ENCODE results near the gene ZIC1. TPM values are rescaled to one million over a fixed set of nuclear protein-coding genes. Genes with fewer than 3 reads are reported as not detected.

The ZIC1 gene
- total RNA-seq, 1 experiment from 2014 or later, result 0.36 TPM

- intact Hi-C loops (cut with micrococcal nuclease; ENCODE audit: unreplicated experiment), result no loop called here
- ATAC-seq (no peak), DNase-seq (ENCODE audit: low read depth, low spot score) (no peak)
- H3K4me3 ChIP-seq (ENCODE audit: low read depth in 2 of 2, low read length in 2 of 2), result peak overlapping the region; percentile 21 to 30
- in situ Hi-C loops (cut with HindIII; ENCODE audit: low pct_unique_long_range_greater_than_20kb, low sequenced_read_pairs), result no loop called here
- no peak overlapping the region for H3K27ac ChIP-seq (ENCODE audit: low read length)
- no peaks in the 10 kb centered on the region for H3K9me3 ChIP-seq (ENCODE audit: control insufficient read depth, insufficient read depth, low read depth, low read length)
- POLR2A ChIA-PET, result no interaction called here
- H3K36me3 ChIP-seq (ENCODE audit: control insufficient read depth, insufficient read depth, low read length), result no peaks in the 10 kb centered on the region
- no peaks in the 10 kb centered on the region; the same call in none of the 2 replicates for H3K27me3 ChIP-seq (ENCODE audit: control insufficient read depth, insufficient read depth, low read length)
- no peaks in the 10 kb centered on the region for H3K4me1 ChIP-seq (ENCODE audit: control insufficient read depth, insufficient read depth, low read length)
- BruUV-seq (replicated peaks), result no TSS peak
- CTCF ChIA-PET, result no interaction called here
- no peak for TF ChIP-seq TCF7L2 (IDR thresholded peaks at IDR 0.05; ENCODE audit: low read depth, low read length)
- TF ChIP-seq, protein P1, sequence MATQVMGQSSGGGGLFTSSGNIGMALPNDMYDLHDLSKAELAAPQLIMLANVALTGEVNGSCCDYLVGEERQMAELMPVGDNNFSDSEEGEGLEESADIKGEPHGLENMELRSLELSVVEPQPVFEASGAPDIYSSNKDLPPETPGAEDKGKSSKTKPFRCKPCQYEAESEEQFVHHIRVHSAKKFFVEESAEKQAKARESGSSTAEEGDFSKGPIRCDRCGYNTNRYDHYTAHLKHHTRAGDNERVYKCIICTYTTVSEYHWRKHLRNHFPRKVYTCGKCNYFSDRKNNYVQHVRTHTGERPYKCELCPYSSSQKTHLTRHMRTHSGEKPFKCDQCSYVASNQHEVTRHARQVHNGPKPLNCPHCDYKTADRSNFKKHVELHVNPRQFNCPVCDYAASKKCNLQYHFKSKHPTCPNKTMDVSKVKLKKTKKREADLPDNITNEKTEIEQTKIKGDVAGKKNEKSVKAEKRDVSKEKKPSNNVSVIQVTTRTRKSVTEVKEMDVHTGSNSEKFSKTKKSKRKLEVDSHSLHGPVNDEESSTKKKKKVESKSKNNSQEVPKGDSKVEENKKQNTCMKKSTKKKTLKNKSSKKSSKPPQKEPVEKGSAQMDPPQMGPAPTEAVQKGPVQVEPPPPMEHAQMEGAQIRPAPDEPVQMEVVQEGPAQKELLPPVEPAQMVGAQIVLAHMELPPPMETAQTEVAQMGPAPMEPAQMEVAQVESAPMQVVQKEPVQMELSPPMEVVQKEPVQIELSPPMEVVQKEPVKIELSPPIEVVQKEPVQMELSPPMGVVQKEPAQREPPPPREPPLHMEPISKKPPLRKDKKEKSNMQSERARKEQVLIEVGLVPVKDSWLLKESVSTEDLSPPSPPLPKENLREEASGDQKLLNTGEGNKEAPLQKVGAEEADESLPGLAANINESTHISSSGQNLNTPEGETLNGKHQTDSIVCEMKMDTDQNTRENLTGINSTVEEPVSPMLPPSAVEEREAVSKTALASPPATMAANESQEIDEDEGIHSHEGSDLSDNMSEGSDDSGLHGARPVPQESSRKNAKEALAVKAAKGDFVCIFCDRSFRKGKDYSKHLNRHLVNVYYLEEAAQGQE (IDR thresholded peaks at IDR 0.05; ENCODE audit: insufficient read depth in 1 of 2, low read depth in 2 of 2, low read length in 1 of 2), result no peak
- no peak for TF ChIP-seq CTCF (IDR thresholded peaks at IDR 0.05)
- TF ChIP-seq POLR2AphosphoS5 (IDR thresholded peaks at IDR 0.05; ENCODE audit: low read depth, low read length), result no peak
- no peak for TF ChIP-seq SIN3A (IDR thresholded peaks at IDR 0.05; ENCODE audit: borderline replicate concordance, insufficient read depth, low read depth, low read length)
These were observed 2.1 kb upstream of the ZIC1 start for GRCh38 chr3:147407114-147407497.

DNA sequence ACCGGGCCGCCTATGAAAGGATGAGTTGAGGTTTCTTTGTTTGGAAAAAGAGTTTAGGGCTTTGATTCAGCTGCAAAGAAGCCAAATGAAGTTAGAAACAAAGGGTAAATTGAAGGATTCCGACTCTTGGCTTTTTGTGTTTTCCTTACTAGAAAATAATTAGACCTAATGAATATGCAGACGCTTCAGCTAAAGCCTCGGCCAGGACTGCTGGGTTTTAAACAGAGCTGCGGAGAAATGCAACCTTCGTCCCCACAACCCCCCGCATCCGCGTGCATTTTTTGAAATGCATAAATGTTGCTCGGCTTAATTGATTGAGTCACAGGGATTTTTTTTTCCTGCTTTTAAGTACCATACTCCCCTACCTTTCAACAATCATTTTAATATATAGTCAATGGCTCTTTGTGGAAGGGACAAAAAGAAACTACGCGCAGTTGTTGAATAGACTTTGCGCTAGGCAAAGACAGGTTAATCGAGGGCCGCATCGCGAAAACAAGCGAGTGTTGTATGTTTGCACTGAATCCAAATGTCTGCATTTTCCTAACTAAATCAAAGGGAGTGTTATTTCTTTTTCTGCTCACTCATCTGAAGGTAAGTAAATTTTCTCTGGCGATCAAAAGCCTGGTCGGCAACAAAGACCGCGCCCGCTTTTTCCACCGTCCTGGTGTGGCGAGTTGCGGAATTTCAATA, 1.5 kb upstream of the ZIC1 start:
- no peak overlapping the region for H3K27ac ChIP-seq (ENCODE audit: low read length)
- ChIA-PET POLR2A (no interaction called here), CTCF (no interaction called here)
- in situ Hi-C loops (cut with HindIII; ENCODE audit: low pct_unique_long_range_greater_than_20kb, low sequenced_read_pairs) (no loop called here), intact Hi-C loops (cut with micrococcal nuclease; ENCODE audit: unreplicated experiment) (no loop called here)
- H3K4me3 ChIP-seq (ENCODE audit: low read depth in 2 of 2, low read length in 2 of 2), result peak overlapping the region; percentile 21 to 30
- ATAC-seq (no peak), DNase-seq (ENCODE audit: low read depth, low spot score) (no peak)
- H3K36me3 ChIP-seq (ENCODE audit: control insufficient read depth, insufficient read depth, low read length), result no peaks in the 10 kb centered on the region
- BruUV-seq (replicated peaks), result no TSS peak
- no peaks in the 10 kb centered on the region; the same call in none of the 2 replicates for H3K27me3 ChIP-seq (ENCODE audit: control insufficient read depth, insufficient read depth, low read length)
- H3K4me1 ChIP-seq (ENCODE audit: control insufficient read depth, insufficient read depth, low read length), result no peaks in the 10 kb centered on the region
- TF ChIP-seq SIN3A (IDR thresholded peaks at IDR 0.05; ENCODE audit: borderline replicate concordance, insufficient read depth, low read depth, low read length), result no peak
- no peak for TF ChIP-seq POLR2AphosphoS5 (IDR thresholded peaks at IDR 0.05; ENCODE audit: low read depth, low read length)
- TF ChIP-seq CTCF (IDR thresholded peaks at IDR 0.05), result no peak
- no peak for TF ChIP-seq TCF7L2 (IDR thresholded peaks at IDR 0.05; ENCODE audit: low read depth, low read length)
- TF ChIP-seq, protein P1 (IDR thresholded peaks at IDR 0.05; ENCODE audit: insufficient read depth in 1 of 2, low read depth in 2 of 2, low read length in 1 of 2), result no peak
- no peaks in the 10 kb centered on the region for H3K9me3 ChIP-seq (ENCODE audit: control insufficient read depth, insufficient read depth, low read depth, low read length)
